Ammon's horn (tissue), 1 donor: Measurements from ENCODE around the gene PRKAR1B.
A peak's percentile ranks its signal among the peaks of the same experiment; 100 is the strongest.

Experiments
- DNase-seq: peaks from one replicate; pipeline ENCODE4 v3.0.0-alpha.2; 2016; ENCODE audit warnings: low spot score

The PRKAR1B gene

DNA sequence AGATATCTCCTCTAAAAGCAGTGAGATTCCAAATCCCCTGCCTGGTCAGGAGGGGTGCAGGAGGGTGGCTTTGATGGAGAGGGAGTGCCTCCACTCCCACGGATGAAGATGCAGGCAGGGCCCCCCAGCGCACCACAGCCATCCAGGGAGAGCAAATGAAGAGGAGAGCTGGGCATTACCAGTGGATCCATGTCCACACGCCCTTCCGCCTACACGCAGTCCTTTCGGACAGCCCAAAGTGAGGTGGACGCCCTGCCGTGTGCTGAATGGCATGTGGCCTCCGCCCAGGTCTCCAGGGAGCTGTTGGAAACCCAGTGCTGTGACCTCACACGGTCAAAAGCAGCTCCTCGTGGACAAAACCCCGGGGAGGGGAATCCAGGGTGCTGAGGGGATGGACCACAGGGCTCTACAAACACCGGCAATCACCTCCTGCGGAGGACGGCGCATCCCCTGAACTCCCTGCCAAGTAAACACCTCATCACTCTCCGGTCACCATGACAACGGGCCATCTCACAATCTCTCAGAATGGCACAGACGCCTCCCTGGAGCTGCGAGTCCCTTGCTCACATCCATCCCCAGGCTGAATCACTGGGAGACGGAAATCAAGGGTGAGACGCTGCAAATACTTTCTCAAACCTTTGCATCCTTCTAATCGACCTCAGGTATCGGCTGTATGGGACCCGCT, 35.6 kb downstream of the PRKAR1B start:
- DNase-seq = peak; percentile 82

DNA sequence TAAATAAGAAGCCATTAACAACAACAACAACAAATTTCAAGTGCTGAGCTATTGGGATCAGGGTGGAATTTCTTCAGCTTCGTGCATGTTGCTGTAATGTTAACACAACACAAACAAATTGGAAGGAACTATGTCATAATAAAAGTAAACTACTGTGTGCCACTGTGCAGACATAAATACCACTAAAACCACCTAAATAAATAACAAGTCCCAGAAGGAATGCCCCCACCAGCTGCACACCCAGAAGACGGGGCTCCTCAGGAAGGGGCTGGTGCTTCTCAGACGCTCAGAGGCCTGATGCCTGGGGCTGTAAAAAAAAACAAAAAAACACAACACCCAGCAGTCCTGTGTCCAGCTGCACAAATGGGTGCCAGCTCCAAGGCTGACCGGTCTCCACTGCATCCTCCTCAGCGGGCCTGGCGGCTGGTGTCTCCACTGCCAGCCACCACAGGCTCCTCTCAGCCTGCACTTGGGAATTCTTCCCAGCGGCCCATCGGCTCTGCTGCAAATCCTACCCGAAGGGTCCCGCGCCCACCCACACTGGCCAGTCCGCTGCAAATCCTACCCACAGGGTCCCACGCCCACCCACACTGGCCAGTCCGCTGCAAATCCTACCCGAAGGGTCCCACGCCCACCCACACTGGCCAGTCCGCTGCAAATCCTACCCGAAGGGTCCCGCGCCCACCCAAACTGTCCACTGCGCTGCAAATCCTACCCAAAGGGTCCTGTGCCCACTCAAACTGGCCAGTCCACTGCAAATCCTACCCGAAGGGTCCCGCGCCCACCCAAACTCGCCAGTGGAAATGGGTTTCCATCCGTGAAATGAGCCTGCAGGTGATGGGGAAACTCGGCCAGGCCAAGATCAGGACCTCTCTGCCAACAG, 36.4 kb downstream of the PRKAR1B start:
- no peak for DNase-seq

DNA sequence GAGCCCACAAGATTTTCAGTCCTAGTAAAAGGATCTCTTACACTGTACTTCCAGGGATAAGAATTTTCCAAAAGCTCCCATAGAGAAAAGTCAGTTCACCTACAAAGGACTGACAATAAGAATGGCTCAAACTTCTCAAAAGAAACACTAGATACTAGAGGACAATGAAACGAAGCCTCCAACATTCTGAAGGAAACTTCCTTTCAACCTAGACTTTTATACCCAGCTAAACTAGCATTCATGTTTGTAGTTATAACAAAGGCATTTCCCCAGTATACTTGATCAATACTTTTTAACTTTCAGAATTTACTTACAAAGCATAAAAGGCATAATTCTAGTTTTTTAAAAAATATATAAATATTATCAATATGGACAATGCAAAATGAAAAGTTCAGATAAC, 41.5 kb downstream of the PRKAR1B start:
- DNase-seq = no peak

DNA sequence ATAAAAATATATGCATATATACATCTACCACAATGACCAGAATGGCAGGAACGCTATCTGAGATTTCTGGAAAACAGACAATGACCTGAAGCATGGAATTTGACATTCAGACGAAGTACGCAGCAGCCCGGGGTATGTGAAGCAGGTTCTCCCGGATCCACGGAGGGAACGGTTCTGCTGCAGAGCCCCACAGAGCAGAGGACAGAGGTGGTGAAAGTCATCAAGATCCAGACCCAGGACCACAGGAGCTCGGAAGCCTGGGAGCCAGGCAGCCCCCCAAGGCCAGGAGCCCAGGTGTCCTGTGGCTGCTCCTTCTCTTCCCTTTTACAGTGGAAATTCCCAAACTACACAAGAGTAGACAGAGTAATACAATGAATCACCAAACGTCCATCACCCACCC, 42.7 kb downstream of the PRKAR1B start:
- no peak for DNase-seq

DNA sequence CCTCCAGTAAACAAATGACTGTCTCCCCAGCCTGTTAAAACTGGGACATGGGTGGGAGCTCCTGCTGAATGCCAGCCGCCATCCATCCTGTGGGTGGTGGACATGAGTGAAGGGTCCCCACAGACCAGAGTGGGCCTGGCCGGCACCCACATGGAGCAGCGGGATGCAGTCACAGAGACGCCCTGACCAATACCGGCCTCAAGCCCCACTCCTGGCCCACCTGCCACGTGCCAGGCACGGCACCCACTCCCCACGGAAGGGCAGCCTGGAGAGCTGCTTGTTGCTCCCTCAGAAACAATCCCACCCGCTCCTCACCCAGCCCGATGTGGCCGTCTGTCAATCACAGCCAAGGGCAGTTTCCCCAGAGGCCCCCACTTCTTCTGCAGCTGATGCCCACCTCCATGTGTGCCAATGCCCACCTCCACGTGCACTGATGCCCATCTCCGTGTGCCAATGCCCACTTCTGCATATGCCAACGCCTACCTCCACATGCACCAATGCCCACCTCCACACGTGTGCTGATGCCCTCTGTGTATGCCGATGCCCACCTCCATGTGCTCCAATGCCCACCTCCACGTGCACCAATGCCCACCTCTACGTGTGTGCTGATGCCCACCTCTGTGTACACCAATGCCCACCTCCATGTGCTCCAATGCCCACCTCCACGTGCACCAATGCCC, 43.4 kb downstream of the PRKAR1B start:
- DNase-seq = no peak

DNA sequence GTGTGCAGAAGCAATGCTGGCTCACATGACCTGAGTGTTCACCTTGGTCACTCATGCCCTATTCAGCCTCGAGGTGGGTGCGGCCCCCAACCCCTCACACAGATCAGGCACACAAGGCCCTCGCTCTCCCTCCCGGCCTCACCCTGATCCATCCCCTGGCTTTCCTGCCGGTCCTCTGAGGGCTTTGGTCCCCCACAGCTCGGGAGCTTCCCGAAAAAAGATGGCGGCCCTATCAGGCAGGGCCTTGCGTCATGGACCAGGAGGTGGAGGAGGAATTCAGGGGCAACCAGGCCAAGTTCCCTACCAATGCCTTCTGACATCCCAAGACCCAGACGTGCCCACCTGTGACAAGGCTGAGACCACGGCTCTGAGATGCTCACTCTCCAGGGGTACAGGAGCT, 44.3 kb downstream of the PRKAR1B start:
- no peak for DNase-seq

DNA sequence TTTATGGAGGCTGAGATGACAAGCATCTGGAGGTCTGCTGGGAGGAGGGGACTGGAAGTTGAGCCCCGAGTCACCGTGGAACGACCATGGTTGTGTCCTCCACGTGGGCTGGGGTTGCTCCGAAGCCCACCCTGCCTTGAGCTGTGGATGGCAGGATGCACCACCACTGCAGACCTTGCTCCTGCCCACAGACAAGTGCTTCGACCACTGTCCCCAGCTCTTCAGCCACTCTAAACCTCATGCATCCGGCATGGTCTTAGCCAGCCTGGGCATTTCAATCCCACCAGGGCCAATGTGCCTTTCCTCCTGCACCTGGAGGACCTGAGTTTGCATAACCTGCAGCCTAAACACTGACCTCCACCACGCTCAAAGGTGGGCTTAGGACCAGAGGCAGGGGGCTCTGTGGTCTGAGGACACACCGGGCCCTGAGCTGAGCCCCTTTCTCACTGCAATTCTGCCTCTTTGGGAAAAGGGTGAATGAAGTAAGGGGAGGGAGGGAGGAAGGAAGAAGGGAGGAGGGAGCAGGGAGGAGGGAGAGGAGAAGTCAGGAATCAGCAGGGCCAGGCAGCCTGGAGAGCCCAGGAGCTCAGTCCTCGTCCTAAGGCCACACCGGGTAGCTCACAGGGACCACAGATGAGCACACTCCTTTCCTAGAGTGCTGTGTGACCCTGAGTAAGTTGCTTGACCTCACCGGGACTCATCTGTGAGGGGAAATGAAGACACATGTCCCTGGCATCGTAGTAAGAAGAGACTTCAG, 45.4 kb downstream of the PRKAR1B start:
- no peak for DNase-seq

DNA sequence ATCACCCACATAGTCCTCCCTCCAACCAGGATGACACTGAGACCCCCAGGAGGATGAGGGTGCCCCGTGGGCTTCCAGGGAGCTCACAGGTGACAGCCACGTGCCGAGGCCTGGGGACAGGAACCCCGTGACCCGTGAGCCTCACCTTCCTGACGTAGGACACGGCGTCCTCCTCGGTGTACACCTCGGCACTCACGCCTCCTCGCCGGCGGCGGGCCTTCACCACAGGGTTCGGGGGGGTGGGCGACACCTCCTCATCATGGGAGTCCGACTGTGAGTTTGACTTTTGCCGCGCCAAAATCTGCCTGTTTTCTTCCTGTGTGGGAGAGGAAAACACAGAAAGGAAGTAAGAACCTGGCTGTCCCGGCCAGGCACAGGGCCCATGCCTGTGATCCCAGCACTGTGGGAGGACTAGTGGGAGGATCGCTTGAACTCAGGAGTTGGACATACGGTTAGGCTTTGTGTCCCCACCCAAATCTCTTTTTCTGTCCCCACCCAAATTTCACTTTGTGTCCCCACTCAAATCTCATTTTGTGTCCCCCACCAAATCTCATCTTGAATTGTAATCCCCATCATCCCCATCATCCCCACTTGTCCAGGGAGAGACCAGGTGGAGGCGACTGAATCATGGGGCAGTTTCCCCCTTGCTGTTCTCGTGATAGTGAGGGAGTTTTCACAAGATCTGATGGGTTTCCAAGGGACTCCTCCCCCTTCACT, 46.5 kb downstream of the PRKAR1B start:
- DNase-seq = no peak

DNA sequence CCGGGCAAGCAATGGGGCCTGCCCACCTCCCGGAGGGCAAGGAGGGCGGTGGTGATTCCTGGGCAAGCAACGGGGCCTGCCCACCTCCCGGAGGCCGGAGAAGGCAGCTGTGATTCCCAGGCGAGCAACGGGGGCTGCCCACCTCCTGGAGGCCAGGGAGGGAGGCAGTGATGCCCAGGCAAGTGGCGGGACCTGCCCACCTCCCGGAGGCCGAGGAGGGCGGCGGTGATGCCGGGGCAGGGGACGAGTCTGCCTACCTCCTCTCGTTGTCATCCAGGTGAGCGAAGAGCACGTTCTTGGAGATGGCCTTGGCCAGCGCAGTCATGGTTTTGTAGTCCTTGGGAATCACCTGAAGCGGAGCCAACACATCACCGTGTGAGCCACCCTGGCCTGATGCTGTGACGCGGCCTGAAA, 50.1 kb downstream of the PRKAR1B start:
- DNase-seq = no peak

DNA sequence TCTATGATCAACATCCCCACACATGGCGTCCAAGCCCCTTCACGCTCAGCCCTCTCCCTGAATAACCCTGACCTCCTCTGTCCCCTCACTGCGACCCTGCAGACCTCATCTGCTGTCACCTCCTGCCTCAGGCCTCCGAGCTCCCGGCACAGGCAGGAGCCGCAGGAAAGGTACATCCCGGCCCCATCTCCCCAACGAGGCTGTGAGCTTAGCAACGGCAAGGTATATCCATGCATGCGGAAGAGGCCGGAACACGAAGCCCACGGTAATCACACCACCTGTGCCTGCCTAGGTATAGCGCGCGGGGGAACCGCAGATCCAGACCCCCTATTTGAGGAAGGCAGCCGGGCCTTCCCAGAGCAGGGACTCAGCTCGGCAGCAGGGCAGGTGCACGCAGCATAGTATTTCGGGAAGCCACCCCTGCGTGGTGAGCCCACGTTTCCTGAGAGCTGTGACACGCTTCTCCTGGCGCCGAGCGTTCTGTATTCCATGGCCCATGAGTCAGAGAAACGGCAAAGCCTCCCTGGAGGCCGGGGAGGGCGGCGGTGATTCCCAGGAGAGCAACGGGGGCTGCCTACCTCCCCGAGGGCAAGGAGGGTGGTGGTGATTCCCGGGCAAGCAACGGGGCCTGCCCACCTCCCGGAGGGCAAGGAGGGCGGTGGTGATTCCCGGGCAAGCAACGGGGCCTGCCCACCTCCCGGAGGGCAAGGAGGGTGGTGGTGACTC, 50.7 kb downstream of the PRKAR1B start:
- peak; percentile 50 for DNase-seq

DNA sequence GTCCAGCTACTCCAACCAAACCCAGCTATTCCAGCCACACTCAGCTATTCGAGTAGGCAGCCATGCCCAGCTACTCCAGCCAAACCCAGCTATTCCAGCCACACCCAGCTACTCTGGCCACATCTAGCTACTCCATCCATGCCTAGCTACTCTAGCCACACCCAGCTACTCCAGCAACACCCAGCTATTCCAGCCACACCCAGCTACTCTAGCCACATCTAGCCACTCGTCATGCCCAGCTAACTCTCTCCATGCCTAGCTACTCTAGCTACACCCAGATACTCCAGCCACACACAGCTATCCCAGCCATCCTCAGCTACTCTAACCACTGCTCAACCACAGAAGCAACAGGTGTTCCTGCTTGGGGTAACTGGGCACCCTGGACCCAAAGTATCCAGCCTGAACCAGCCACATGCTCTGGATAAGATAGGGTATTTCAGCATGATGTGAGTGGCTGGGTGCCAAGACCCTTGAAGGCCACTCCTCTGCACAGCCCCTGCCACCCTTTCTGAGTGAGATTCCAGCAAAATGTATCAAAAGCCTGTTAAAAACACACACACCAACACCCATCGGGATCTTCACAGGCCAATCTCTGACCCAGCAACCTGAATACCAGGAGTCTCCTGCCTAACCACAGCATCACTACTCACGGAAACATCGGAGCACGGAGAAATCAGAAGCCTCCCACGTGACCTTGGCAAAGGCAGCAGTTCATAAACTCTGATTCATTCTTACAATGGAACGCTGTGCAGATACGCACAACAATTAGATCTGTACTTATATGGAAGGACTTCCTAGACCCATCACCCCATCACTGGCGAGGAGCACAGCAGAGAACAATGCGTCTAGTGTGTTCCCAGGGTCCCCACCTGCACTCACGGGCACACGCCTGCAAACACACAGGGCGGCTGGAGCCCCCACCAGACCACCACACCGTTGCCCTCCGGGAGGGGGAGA, 52.3 kb downstream of the PRKAR1B start:
- DNase-seq = peak; percentile 18

DNA sequence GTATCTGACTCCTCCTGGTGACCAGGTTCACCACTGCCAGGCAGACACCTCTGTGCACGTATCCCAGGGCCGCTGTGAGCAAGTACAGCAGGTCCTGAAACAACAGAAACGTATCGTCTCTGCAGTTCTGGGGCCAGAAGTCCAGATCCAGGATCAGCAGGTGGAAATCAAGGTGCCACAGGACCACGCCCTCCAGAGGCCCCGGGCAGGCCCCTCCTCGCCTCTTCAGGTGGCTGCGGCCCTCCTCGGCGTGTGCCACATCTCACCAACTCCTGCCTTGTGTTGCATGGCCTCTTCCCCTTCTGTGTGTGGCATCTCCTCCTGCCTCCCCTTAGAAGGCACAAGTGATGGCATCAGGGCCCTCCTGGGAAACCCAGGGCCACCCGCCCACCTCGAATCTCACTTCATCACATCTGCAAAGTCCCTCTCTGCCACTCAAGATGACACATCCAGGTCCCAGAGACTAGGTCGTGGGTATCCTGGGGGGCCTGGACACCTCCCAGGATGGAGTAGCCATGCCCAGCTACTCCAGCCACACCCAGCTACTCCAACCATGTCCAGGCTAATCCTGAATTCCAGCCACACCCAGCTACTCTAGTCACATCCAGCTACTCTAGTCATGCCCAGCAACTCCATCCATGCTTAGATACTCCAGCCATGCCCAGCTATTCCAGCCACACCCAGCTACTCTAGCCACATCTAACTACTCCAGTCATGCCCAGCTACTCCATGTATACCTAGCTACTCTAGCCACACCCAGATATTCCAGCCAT, 53.2 kb downstream of the PRKAR1B start:
- no peak for DNase-seq

DNA sequence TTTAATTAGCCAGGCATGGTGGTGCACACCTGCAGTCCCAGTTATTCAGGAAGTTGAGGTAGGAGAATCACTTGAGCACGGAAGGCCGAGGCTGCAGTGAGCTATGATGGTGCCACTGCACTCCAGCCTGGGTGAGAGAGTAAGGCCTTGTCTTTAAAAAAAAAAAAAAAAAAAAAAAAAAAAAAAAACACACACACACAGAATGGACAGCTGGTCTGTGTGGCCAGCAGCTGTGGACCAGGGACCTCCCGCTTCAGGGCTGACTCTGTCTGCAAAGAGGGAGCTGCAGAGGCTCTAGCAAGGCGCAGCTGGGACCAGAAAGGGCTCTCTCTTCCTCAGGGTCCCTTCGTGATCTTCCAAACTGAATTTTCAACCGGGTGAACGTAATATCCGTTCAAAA, 54.2 kb downstream of the PRKAR1B start:
- DNase-seq = no peak

DNA sequence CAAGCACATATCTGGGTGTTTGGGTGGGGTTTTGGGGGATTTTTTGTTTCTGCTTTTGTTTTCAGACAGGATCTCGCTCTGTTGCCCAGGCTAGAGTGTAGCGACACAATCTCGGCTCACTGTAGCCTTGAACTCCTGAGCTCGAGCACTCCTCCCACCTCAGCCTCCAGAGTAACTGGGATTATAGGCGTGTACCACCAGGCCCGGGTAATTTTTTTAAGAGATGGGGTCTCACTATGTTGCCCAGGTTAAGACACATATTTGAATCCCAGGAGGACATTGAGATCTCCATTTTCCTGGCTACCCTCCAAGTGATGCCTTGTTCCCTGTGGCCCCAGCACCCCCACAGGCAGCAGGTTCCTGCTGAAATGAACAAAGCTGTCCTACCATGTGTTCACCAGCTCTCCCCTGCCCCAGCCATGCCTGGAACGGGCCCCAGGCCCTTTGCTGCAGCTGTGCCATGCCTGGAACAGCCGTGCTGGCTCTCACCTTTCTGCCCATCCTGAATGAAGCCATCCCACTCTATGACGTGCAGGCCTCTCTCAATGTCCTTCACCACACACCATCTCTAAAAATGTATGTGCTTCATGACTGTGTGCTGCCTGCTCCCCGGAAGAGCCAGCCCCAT, 55.6 kb downstream of the PRKAR1B start:
- no peak for DNase-seq

DNA sequence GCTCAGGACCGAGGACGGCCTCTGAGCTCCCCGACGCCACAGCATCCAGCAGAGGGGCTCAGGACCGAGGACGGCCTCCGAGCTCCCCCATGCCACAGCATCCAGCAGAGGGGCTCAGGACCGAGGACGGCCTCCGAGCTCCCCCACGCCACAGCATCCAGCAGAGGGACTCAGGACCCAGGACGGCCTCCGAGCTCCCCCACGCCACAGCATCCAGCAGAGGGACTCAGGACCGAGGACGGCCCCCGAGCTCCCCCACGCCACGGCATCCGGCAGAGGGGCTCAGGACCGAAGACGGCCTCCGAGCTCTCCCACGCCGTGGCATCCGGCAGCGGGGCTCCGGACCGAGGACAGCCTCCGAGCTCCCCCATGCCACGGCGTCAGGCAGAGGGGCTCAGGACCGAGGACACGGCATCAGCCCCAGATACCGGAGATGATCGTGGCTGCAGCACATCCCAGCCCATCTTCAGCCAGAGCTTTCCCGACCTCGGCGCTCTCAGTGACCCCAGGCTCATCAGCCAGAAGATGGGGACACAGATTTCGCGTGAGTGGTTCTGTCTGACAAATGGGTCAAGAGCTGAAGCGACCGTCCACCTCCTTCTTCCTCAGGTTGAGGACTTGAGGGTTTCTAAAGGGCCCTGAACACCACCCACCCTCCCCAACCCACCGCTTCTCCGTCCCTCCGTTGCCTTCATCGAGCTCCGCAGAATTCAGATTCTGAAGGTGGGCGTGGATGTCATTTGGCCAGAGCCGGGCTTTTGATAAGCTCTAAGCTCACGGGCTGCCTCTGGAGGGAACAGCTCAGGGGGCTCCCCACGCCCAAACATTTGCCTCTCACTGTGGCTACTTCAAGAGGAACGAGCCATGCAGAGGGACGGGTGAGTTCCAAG, 56.3 kb downstream of the PRKAR1B start:
- DNase-seq = no peak

DNA sequence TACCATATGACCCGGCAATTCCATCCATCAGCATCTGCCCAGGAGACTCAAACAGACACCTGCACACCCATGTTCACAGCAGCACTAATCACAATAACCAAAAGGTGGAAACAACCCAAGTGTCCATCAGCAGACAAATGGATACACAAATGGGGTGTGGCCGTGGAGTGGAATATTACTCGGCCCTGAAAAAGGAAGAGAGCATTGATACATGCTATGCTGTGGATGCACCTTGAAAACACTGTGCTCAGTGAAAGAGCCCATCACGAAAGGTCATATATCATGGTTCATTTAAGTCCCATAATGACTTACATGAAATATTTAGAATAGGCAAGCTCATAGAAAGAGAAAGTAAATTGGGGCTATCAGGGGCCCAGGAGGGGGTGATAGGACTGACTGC, 58.1 kb downstream of the PRKAR1B start:
- no peak for DNase-seq
